Measurements from ENCODE around the gene SLC35D1.
A peak's percentile ranks its signal among the peaks of the same experiment; 100 is the strongest.

SLC35D1 gene

DNA sequence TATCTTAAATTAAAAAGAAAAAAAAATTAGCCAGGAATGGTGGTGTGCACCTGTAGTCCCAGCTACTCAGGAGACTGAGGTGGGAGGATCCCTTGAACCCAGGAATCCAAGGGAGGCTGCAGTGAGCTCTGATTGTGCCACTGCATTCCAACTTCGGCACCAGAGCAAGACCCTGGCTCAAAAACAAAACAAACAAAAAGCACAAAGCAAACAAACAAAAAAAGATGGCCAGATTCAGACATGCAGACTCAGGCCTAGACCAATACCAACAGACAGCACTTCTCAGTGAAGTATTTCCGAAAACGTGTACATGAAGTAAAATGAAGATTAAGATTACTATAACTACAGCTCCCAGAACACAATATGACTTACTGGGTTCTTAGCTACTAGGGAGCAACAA lies 10.6 kb downstream of the SLC35D1 start:
- DNase-seq: no peak

DNA sequence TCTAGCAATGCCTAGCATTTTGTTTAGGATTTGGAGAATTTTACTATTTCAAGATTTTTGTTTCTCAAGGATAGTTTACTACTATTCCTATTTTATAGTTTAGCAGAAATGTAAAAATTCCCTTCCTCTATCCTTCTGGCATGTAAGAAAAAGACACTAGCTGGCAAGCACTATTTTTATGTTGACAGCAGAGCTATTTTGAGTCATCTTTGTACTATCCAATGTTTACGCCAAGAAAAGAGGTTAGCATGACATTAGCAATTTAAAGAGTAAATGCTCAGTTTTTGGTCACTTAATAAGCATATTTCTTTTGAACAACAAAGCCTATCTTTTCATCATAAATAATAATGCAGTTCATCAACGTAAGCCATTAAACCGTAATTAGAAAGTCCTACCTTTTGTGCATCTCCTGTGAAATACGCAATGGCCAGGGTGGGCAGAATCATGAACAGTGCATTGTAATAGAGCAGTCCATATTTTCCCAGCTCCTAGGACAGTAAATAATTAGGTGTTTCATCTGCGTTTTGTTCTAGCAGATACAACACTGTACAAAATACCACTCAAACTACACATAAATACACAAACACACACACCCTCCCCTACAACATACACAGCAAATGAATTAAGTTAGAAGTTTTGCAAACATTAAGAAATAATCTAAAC lies 12.0 kb downstream of the SLC35D1 start:
- DNase-seq: no peak

- DNase-seq: no peak
These were observed 13.5 kb downstream of the SLC35D1 start for GRCh38 chr1:67040405-67040804.

- DNase-seq: no peak
These were observed 22.1 kb downstream of the SLC35D1 start for GRCh38 chr1:67031859-67032247.

DNA sequence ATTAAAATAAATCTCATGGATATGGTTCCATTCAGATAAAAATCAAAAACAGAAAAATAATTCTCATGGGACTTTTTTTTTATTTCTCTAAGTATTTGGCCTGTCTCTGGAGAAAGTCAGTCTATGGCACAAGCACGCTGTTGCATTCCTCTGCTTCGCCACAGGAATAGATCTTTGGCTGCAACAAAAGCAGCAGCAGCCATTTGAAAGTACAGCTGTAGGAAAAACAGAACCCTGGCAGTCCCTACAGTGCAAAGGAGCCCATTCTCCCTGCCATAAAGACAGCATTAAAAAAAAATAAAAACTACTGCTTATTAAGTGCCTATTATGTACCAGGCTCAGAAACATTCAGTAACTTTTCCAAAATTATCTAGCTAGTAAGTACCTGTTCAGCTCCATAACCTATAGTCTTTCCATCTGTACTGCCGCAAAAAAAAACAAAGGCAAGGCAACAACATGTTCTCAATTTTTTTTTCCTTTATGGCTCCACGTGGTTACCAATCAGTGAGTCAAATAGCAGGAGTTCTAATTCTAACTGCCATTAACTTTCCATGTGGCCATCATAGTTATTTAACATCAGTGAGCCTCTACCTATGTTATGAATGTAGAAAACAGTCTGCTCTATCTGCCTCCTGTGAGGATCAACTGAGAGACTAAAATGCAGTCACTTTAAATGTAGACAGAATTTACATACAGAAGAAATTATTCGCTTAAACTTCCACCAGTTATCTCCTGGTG lies 22.7 kb downstream of the SLC35D1 start:
- no peak for DNase-seq

- DNase-seq: no peak
These were observed 24.5 kb downstream of the SLC35D1 start for GRCh38 chr1:67029472-67029871.

DNA sequence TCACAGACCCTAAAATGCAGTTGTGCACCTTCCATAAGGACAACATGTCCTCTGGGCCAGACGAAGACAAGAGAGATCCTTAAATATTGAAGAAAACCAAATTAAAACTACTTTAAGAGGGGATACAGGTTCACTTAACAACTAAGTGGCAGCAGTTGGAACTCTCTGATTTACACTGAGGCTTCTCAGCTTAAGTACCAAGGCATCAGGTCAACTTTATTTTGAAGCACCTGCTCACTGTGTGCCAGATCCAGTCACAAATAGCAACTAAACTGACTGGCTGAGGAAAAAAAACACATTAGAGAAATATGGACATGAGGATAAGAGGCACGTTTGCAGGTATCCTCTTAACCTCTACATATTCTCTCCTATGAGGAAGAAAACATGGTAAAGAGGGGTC lies 33.2 kb downstream of the SLC35D1 start:
- no peak for DNase-seq

- no peak for DNase-seq
These were observed 33.6 kb downstream of the SLC35D1 start for GRCh38 chr1:67020304-67020703.

GRCh38 chr1:67019600-67020136 lies 34.3 kb downstream of the SLC35D1 start:
- DNase-seq: no peak

GRCh38 chr1:67019121-67019520 lies 34.8 kb downstream of the SLC35D1 start:
- DNase-seq: no peak

DNA sequence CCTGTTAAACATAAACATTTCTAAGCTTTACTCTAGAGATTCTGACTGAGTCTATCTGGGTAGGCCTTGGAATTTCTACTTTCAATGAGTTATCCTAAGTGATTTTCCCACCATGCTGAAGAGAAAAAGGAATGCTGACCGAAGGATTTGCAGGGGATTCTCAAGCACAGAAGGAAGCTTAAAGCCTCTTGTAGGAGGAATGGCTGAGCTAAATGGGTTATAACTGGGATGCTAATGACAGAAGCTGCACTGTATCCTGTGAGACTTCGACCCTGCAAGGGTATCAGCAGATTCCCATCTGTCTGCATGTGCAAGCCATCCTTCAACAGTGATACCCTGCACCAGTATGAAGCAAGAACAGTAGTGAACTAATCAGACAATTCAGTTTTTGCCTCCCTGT lies 35.4 kb downstream of the SLC35D1 start:
- no peak for DNase-seq

GRCh38 chr1:67013573-67013972 lies 40.4 kb downstream of the SLC35D1 start:
- no peak for DNase-seq

GRCh38 chr1:67009792-67010191 lies 44.2 kb downstream of the SLC35D1 start:
- no peak for DNase-seq

DNA sequence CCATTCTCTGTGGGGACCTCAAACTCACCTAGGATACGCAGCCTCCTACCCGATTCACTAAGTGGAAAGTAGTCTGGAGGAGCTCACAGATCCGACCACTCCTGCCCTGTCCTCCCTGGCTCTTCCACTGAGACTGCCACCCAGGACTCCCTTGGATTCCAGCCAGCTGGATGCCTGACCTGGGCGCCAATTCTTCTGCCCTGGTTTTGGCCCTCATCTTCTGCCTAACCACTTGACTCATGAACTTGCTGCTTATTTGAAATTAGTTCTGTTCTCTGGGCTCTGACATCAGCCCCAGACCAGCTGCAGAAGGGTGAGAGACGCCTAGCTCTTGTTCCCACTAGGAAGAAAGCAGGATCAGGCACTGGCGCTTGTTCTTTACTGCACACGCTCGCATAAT lies 48.9 kb downstream of the SLC35D1 start:
- no peak for DNase-seq

DNA sequence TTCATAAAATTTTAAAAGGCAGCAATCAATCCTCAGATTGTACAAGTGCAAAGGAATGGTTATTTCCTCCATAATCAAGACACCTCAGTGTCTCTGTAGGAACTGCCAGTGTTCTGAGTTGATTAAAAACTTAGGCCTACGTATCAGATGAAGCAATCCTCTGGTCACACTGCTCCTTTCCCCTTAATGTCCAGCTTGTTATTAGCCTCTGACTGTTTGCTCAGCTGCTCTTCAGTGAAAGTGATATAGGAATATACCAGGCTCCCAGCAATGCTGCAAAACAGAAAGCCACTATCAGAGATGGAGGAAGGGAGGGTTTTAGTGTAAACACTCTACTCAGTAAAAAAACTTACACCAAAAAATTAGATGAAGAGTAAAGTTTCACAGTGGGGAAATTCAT lies 49.8 kb downstream of the SLC35D1 start:
- no peak for DNase-seq

- DNase-seq: no peak
These were observed 52.1 kb downstream of the SLC35D1 start for GRCh38 chr1:67001682-67002425.

GRCh38 chr1:66999640-67000400 lies 54.1 kb downstream of the SLC35D1 start:
- DNase-seq: no peak

- DNase-seq: no peak
These were observed 55.0 kb downstream of the SLC35D1 start for GRCh38 chr1:66998972-66999371.

GRCh38 chr1:66996018-66996682 lies 57.8 kb downstream of the SLC35D1 start:
- DNase-seq: peak; percentile 48

- DNase-seq: no peak
These were observed 60.9 kb downstream of the SLC35D1 start for GRCh38 chr1:66993076-66993475.

- no peak for DNase-seq
These were observed 68.1 kb downstream of the SLC35D1 start for GRCh38 chr1:66985835-66986234.

DNA sequence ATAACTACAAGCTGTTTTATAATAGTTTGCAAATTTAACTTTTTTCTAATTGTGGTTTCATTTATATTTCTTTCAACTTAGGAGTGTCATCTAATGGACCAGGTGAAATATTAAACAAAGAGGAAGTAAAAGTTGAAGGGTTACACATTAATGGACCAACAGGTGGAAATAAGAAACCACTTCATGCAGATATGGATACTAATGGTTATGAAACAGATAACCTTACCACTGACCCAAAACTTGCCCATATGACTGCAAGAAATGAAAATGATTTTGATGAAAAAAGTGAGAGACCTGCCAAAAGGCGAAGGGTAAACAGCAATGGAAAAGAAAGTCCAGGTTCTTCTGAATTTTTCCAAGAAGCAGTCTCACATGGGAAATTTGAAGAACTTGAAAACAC lies 69.5 kb downstream of the SLC35D1 start:
- no peak for DNase-seq

Measured in NCI-H1436 (cell line).